Panc1 (cell line): ENCODE measurements around the gene ROBO2. TPM values are rescaled to one million over a fixed set of nuclear protein-coding genes. Genes with fewer than 3 reads are reported as not detected.

Experiments used
- ATAC-seq: fragments of 200-7000 bp; cut with Tn5 transposase; 2 replicates; pipeline ENCODE4 v1.9.1; 2020; ENCODE audit warnings: mild to moderate bottlenecking, moderate library complexity
- BruUV-seq: library from RNA; stranded (reverse); fragments of 400-500 nt; replicated peaks from 2 replicates; lab custom pipeline; 2021; lab: Mats Ljungman, UMichigan
- CTCF ChIA-PET: fragments of 300-600 bp; sonication (Branson Sonifier 250); formaldehyde crosslinking; loops from one replicate; lab custom pipeline; 2022; ENCODE audit warnings: antibody characterized with exemption; lab: Charles Lee
- POLR2A ChIA-PET: fragments of 300-600 bp; sonication (Branson Sonifier 250); formaldehyde crosslinking; loops from one replicate; lab custom pipeline; 2022; ENCODE audit warnings: antibody characterized with exemption; lab: Charles Lee
- DNase-seq: peaks from one replicate; pipeline ENCODE4 v3.0.0-alpha.2; 2010; ENCODE audit warnings: low read depth, low spot score
- H3K27ac ChIP-seq: 2 replicates; pipeline ENCODE4 v1.5.1; 2011; ENCODE audit warnings: mild to moderate bottlenecking, low read length, inconsistent platforms
- H3K27me3 ChIP-seq: fragments of 200-500 bp; sonication (Bioruptor generic); 2 replicates; pipeline ENCODE4 v1.6.0; 2014; ENCODE audit warnings: low read length, inconsistent platforms; ENCODE audit not compliant: control insufficient read depth, insufficient read depth
- H3K36me3 ChIP-seq: fragments of 200-500 bp; sonication (Bioruptor generic); 2 replicates; pipeline ENCODE4 v1.5.1; 2014; ENCODE audit warnings: inconsistent platforms, mild to moderate bottlenecking, low read length, moderate library complexity; ENCODE audit not compliant: control insufficient read depth, insufficient read depth
- H3K4me1 ChIP-seq: 2 replicates; pipeline ENCODE4 v1.5.1; 2011; ENCODE audit warnings: inconsistent platforms, mild to moderate bottlenecking, low read length, moderate library complexity; ENCODE audit not compliant: control insufficient read depth, insufficient read depth
- H3K4me3 ChIP-seq, 2 experiments: 2 replicates each; pipeline ENCODE4 v1.5.1; 2011 to 2012; ENCODE audit warnings: low read depth in 2 of 2, low read length in 2 of 2, mild to moderate bottlenecking in 2 of 2, inconsistent platforms in 1 of 2, moderate library complexity in 1 of 2
- H3K9me3 ChIP-seq: fragments of 200-500 bp; sonication (Bioruptor generic); 2 replicates; pipeline ENCODE4 v1.5.1; 2014; ENCODE audit warnings: low read depth, mild to moderate bottlenecking, inconsistent platforms, low read length, moderate library complexity; ENCODE audit not compliant: control insufficient read depth, insufficient read depth
- POLR2AphosphoS5 ChIP-seq: IDR thresholded peaks from 2 replicates; pipeline ENCODE4 v1.6.1; 2012; ENCODE audit warnings: mild to moderate bottlenecking, low read depth, low read length, moderate library complexity
- SIN3A ChIP-seq: IDR thresholded peaks from 2 replicates; pipeline ENCODE4 v1.6.1; 2012; ENCODE audit warnings: low read depth, mild to moderate bottlenecking, low read length, moderate library complexity, borderline replicate concordance; ENCODE audit not compliant: insufficient read depth
- TCF7L2 ChIP-seq: IDR thresholded peaks from 2 replicates; pipeline ENCODE4 v1.6.1; 2011; ENCODE audit warnings: mild to moderate bottlenecking, low read depth, low read length, inconsistent platforms
- in situ Hi-C: cut with HindIII; loops from 2 replicates; pipeline ENCODE4 v1.10.0; 2016; ENCODE audit warnings: low sequenced_read_pairs, low pct_unique_long_range_greater_than_20kb
- intact Hi-C: fragments of 100-400 bp; cut with micrococcal nuclease; formaldehyde crosslinking; loops from one replicate; pipeline ENCODE4 v1.10.0; 2022; ENCODE audit not compliant: unreplicated experiment
- total RNA-seq: library from RNA; stranded (reverse); gene quantifications from one replicate; pipeline ENCODE4 v1.2.1, GENCODE V29; 2021; ENCODE audit not compliant: unreplicated experiment
- TF ChIP-seq, protein P1 (sequence below): fragments of 450-650 bp; IDR thresholded peaks from 2 replicates; pipeline ENCODE4 v1.5.1; 2017; ENCODE audit warnings: mild to moderate bottlenecking
- TF ChIP-seq, protein P2 (sequence below), 2 experiments: IDR thresholded peaks; 2 replicates each; pipeline ENCODE4 v1.6.1; 2011 to 2012; ENCODE audit warnings: low read depth in 2 of 2, control low read depth in 1 of 2, low read length in 1 of 2, mild to moderate bottlenecking in 1 of 2, moderate library complexity in 1 of 2; ENCODE audit not compliant: insufficient read depth in 1 of 2

Gene ROBO2
- total RNA-seq, 1 experiment from 2014 or later, result 1.3 TPM

DNA sequence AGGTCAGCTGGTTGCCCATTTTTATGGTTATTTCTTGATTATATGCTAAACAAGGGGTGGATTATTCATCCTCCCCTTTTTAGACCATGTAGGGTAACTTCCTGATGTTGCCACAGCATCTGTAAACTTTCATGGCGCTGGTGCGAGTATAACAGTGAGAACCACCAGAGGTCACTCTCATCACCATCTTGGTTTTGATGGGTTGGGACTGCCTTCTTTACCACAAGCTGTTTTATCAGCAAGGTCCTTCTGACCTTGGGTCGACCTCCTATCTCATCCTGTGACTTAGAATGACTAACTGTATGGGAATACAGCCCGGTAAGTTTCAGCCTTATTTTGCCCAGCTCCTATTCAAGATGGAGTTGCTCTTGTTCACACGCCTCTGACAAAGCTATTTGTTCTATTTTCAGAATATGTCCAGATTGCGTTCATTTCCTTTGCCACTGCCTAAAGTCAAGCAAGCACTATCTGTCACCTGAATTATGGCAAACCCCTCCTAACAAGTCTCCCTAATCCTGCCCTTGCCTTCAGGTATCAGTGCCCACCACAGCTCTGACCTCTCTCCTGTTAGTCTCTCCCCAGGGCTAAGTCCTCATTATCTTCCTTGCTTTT, 308.5 kb downstream of the ROBO2 start:
- DNase-seq (no peak), ATAC-seq (no peak)
- intact Hi-C loops, result no loop called here
- ChIA-PET POLR2A (no interaction called here), CTCF (no interaction called here)
- no TSS peak for BruUV-seq
- no peaks in the 10 kb centered on the region for H3K9me3 ChIP-seq
- in situ Hi-C loops, result no loop called here
- no peak overlapping the region for H3K4me3 ChIP-seq
- H3K36me3 ChIP-seq, result no peaks in the 10 kb centered on the region
- no peaks in the 10 kb centered on the region for H3K4me1 ChIP-seq
- TF ChIP-seq TCF7L2, result no peak
- TF ChIP-seq, protein P1, sequence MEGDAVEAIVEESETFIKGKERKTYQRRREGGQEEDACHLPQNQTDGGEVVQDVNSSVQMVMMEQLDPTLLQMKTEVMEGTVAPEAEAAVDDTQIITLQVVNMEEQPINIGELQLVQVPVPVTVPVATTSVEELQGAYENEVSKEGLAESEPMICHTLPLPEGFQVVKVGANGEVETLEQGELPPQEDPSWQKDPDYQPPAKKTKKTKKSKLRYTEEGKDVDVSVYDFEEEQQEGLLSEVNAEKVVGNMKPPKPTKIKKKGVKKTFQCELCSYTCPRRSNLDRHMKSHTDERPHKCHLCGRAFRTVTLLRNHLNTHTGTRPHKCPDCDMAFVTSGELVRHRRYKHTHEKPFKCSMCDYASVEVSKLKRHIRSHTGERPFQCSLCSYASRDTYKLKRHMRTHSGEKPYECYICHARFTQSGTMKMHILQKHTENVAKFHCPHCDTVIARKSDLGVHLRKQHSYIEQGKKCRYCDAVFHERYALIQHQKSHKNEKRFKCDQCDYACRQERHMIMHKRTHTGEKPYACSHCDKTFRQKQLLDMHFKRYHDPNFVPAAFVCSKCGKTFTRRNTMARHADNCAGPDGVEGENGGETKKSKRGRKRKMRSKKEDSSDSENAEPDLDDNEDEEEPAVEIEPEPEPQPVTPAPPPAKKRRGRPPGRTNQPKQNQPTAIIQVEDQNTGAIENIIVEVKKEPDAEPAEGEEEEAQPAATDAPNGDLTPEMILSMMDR, result peak; percentile 48
- H3K27me3 ChIP-seq, result no peaks in the 10 kb centered on the region
- no peak overlapping the region for H3K27ac ChIP-seq

GRCh38 chr3:77354958-77355357, 315.1 kb downstream of the ROBO2 start:
- DNase-seq (no peak), ATAC-seq (no peak)
- ChIA-PET POLR2A (no interaction called here), CTCF (no interaction called here)
- no peaks in the 10 kb centered on the region for H3K27me3 ChIP-seq
- in situ Hi-C loops (no loop called here), intact Hi-C loops (no loop called here)
- no peaks in the 10 kb centered on the region for H3K9me3 ChIP-seq
- no peaks in the 10 kb centered on the region for H3K36me3 ChIP-seq
- no peak for TF ChIP-seq TCF7L2
- no peak for TF ChIP-seq POLR2AphosphoS5
- TF ChIP-seq SIN3A, result no peak
- TF ChIP-seq, protein P1, result no peak
- TF ChIP-seq, protein P2, sequence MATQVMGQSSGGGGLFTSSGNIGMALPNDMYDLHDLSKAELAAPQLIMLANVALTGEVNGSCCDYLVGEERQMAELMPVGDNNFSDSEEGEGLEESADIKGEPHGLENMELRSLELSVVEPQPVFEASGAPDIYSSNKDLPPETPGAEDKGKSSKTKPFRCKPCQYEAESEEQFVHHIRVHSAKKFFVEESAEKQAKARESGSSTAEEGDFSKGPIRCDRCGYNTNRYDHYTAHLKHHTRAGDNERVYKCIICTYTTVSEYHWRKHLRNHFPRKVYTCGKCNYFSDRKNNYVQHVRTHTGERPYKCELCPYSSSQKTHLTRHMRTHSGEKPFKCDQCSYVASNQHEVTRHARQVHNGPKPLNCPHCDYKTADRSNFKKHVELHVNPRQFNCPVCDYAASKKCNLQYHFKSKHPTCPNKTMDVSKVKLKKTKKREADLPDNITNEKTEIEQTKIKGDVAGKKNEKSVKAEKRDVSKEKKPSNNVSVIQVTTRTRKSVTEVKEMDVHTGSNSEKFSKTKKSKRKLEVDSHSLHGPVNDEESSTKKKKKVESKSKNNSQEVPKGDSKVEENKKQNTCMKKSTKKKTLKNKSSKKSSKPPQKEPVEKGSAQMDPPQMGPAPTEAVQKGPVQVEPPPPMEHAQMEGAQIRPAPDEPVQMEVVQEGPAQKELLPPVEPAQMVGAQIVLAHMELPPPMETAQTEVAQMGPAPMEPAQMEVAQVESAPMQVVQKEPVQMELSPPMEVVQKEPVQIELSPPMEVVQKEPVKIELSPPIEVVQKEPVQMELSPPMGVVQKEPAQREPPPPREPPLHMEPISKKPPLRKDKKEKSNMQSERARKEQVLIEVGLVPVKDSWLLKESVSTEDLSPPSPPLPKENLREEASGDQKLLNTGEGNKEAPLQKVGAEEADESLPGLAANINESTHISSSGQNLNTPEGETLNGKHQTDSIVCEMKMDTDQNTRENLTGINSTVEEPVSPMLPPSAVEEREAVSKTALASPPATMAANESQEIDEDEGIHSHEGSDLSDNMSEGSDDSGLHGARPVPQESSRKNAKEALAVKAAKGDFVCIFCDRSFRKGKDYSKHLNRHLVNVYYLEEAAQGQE (IDR thresholded peaks at IDR 0.05; ENCODE audit: insufficient read depth in 1 of 2, low read depth in 2 of 2, low read length in 1 of 2), result no peak
- H3K4me1 ChIP-seq, result no peaks in the 10 kb centered on the region
- BruUV-seq, result no TSS peak
- no peak overlapping the region for H3K4me3 ChIP-seq
- no peak overlapping the region for H3K27ac ChIP-seq
